MCF 10A (cell line): ENCODE results near the gene AKR7A2. TPM values are rescaled to one million over a fixed set of nuclear protein-coding genes. Genes with fewer than 3 reads are reported as not detected.
A peak's percentile ranks its signal among the peaks of the same experiment; 100 is the strongest.

Experiments
- BruUV-seq: library from RNA; stranded (reverse); fragments of 400-500 nt; replicated peaks from 2 replicates; lab custom pipeline; 2021; lab: Mats Ljungman, UMichigan
- CTCF ChIA-PET: fragments of 300-600 bp; sonication (Branson Sonifier 250); formaldehyde crosslinking; extraction: SDS; loops from one replicate; lab custom pipeline; 2021; ENCODE audit warnings: antibody characterized with exemption, inconsistent platforms; lab: Yijun Ruan, JAX
- POLR2A ChIA-PET: fragments of 300-600, 350-650 bp; sonication (Branson Sonifier 250); formaldehyde crosslinking; extraction: SDS; loops from one replicate; lab custom pipeline; 2020; ENCODE audit warnings: antibody characterized with exemption, inconsistent platforms; lab: Yijun Ruan, JAX
- DNase-seq: peaks from one replicate; pipeline ENCODE4 v3.0.0-alpha.2; 2018; ENCODE audit not compliant: unreplicated experiment
- H3K27ac Mint-ChIP-seq: one replicate; pipeline ENCODE4 v1.8.0; 2022; ENCODE audit warnings: mild to moderate bottlenecking, low read depth, mixed read lengths; ENCODE audit not compliant: unreplicated experiment
- H3K27me3 Mint-ChIP-seq: one replicate; pipeline ENCODE4 v1.8.0; 2022; ENCODE audit warnings: mixed read lengths; ENCODE audit not compliant: insufficient read depth, unreplicated experiment
- H3K36me3 Mint-ChIP-seq: one replicate; pipeline ENCODE4 v1.8.0; 2022; ENCODE audit warnings: mild to moderate bottlenecking, moderate library complexity, mixed read lengths; ENCODE audit not compliant: insufficient read depth, unreplicated experiment
- H3K4me1 Mint-ChIP-seq: one replicate; pipeline ENCODE4 v1.8.0; 2022; ENCODE audit warnings: mixed read lengths; ENCODE audit not compliant: insufficient read depth, unreplicated experiment
- H3K4me3 Mint-ChIP-seq: one replicate; pipeline ENCODE4 v1.8.0; 2022; ENCODE audit warnings: mild to moderate bottlenecking, moderate library complexity, mixed read lengths; ENCODE audit not compliant: unreplicated experiment
- H3K9me3 Mint-ChIP-seq: one replicate; pipeline ENCODE4 v1.8.0; 2022; ENCODE audit warnings: mixed read lengths; ENCODE audit not compliant: unreplicated experiment
- intact Hi-C: fragments of 100-400 bp; cut with micrococcal nuclease; formaldehyde crosslinking; loops from 2 replicates; pipeline ENCODE4 v1.14.1; 2022
- total RNA-seq: library from RNA; stranded (reverse); gene quantifications from 2 replicates; pipeline ENCODE4 v1.2.3, GENCODE V29; 2022
- TF ChIP-seq, protein P1 (sequence below): fragments of 200-600 bp; IDR thresholded peaks from one replicate; pipeline ENCODE4 v1.8.0; 2022; ENCODE audit warnings: antibody characterized with exemption, mild to moderate bottlenecking; ENCODE audit not compliant: unreplicated experiment

Gene AKR7A2
- total RNA-seq, 1 experiment from 2014 or later: 28.7 TPM

DNA sequence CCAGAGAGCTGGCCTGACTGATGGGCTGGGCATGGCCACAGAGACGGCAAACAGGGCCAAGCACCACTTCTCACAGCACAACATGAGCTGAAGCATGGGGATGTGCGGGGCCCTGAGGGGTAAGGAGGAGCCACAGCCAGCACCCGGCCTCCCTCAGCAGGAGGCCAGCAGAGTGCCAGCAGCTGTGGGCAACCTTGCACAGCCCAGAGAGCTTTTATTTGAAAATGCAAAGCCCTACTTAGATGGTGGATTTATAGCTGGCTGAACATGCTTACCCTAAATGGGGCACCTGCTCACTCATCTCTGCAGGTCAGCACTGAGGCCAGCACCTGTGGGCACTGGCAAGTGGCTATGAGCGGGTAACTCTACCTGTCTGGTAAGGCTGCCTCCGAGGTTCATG, 44.3 kb upstream of the AKR7A2 start:
- TF ChIP-seq, protein P1, sequence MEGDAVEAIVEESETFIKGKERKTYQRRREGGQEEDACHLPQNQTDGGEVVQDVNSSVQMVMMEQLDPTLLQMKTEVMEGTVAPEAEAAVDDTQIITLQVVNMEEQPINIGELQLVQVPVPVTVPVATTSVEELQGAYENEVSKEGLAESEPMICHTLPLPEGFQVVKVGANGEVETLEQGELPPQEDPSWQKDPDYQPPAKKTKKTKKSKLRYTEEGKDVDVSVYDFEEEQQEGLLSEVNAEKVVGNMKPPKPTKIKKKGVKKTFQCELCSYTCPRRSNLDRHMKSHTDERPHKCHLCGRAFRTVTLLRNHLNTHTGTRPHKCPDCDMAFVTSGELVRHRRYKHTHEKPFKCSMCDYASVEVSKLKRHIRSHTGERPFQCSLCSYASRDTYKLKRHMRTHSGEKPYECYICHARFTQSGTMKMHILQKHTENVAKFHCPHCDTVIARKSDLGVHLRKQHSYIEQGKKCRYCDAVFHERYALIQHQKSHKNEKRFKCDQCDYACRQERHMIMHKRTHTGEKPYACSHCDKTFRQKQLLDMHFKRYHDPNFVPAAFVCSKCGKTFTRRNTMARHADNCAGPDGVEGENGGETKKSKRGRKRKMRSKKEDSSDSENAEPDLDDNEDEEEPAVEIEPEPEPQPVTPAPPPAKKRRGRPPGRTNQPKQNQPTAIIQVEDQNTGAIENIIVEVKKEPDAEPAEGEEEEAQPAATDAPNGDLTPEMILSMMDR: no peak
- H3K9me3 Mint-ChIP-seq: no peaks in the 10 kb centered on the region
- peaks cover 42% of the 10 kb centered on the region for H3K36me3 Mint-ChIP-seq
- H3K4me1 Mint-ChIP-seq: peaks cover 6% of the 10 kb centered on the region
- BruUV-seq: no TSS peak
- intact Hi-C loops: no loop called here
- no peak overlapping the region for H3K4me3 Mint-ChIP-seq
- DNase-seq: no peak
- POLR2A ChIA-PET: interaction anchor here (0.6 to 0.9 kb wide), 2 partner anchors 12 to 69 kb away, joined by 3 to 4 read pairs; no protein-coding TSS in a partner anchor
- H3K27me3 Mint-ChIP-seq: no peaks in the 10 kb centered on the region
- H3K27ac Mint-ChIP-seq: no peak overlapping the region
- CTCF ChIA-PET: interaction anchor here (1.9 kb wide), 1 partner anchor 12 kb away, joined by 11 read pairs; no protein-coding TSS in a partner anchor

DNA sequence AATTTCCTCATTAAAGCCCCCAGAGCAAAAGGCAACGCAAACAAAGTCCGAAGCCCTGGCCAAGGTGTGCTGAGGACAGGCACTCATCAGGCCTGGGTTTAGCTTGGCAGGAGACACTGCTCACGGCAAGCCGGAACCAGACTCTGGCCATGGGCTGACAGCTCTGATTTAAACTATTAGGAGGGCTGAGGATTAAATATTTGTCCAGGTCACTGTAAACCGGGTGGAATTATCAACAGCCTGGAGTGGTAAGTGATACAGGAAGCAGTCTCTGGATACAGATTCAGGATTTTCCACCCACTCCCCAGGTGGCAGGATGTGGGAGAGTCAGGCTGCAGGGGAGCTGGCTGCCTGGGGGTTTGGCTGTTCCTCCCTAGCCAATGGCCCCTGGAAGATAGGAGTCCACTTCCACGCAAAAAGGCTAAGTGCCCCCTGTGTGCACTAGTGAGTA, 42.6 kb upstream of the AKR7A2 start:
- no peaks in the 10 kb centered on the region for H3K4me1 Mint-ChIP-seq
- no peak overlapping the region for H3K27ac Mint-ChIP-seq
- no peak overlapping the region for H3K4me3 Mint-ChIP-seq
- H3K9me3 Mint-ChIP-seq: no peaks in the 10 kb centered on the region
- no peak for DNase-seq
- H3K27me3 Mint-ChIP-seq: no peaks in the 10 kb centered on the region
- H3K36me3 Mint-ChIP-seq: peaks cover 55% of the 10 kb centered on the region
- ChIA-PET POLR2A (interaction anchor here (1.3 kb wide), 1 partner anchor 42 kb away, joined by 3 read pairs; the partner anchor contains the start of gene SLC66A1), CTCF (no interaction called here)
- intact Hi-C loops: no loop called here
- TF ChIP-seq, protein P1: no peak
- BruUV-seq: no TSS peak

DNA sequence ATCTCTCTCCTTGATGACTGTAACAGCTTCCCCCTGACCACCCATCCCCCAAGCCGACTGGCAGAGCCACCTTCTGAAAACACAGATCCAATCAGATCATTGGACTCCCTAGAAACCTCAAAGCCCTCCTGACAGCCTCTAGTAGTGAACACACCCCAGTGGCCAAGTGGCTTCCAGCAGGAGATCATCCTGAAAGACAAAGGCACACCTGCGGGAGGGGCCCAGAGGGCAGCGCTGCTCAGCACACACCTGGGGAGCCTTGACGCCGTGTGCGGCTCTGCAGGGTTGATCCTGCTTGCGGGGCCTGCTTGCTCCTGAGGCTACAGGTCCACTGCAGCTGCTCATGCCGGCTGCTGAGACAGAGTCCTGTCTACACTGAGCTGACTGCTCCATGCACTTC, 41.7 kb upstream of the AKR7A2 start:
- intact Hi-C loops: no loop called here
- no TSS peak for BruUV-seq
- no peaks in the 10 kb centered on the region for H3K27me3 Mint-ChIP-seq
- ChIA-PET POLR2A (no interaction called here), CTCF (interaction anchor here (1.0 to 1.4 kb wide), 2 partner anchors 10 to 12 kb away, joined by 4 to 7 read pairs; no protein-coding TSS in a partner anchor)
- H3K27ac Mint-ChIP-seq: no peak overlapping the region
- H3K36me3 Mint-ChIP-seq: peaks cover 56% of the 10 kb centered on the region
- H3K4me1 Mint-ChIP-seq: no peaks in the 10 kb centered on the region
- TF ChIP-seq, protein P1: no peak
- no peak for DNase-seq
- H3K4me3 Mint-ChIP-seq: no peak overlapping the region
- no peaks in the 10 kb centered on the region for H3K9me3 Mint-ChIP-seq

DNA sequence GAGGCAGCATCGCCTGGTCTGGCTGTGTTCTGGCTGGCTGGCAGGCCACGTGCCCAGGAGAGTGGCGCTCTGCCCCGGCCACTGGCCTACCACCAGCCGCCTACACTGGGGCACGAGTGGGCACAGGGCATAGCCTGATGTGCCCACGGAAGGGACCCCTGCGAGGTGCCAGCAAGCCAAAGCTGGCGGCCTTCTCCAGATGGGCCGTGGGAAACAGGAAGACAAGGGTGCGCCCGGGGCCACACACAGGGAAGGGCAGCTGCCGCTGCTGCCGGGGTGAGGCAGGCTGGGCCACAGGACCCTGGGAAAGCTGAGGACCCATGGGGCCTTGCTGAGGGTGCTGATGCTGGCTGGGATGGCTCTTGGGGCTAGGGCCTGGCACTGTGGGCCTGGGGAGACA, 40.9 kb upstream of the AKR7A2 start:
- Mint-ChIP-seq H3K4me1 (no peaks in the 10 kb centered on the region), H3K9me3 (no peaks in the 10 kb centered on the region), H3K4me3 (no peak overlapping the region), H3K36me3 (peaks cover 51% of the 10 kb centered on the region), H3K27me3 (no peaks in the 10 kb centered on the region), H3K27ac (peak overlapping the region; percentile 55)
- DNase-seq: no peak
- CTCF ChIA-PET: interaction anchor here (1.0 to 1.4 kb wide), 2 partner anchors 9 to 12 kb away, joined by 4 to 7 read pairs; no protein-coding TSS in a partner anchor
- POLR2A ChIA-PET: no interaction called here
- no TSS peak for BruUV-seq
- intact Hi-C loops: no loop called here
- TF ChIP-seq, protein P1: no peak
